ENCODE data around the gene MBTPS1.

GRCh38 chr16:84022644-84023043 lies 94.1 kb downstream of the MBTPS1 start:
- TF ChIP-seq CTCF (IDR thresholded peaks at IDR 0.05) (no peak), POLR2A (IDR thresholded peaks at IDR 0.05) (no peak)

All from heart left ventricle (tissue), 13 donors.